Common myeloid progenitor, CD34-positive (primary cell): ENCODE measurements around the gene CARD8.
"Not testable (repeated sequence)": the region's sequence is repeated elsewhere in the genome, so short reads cannot be mapped to it uniquely, and the experiment has no call there.

Source experiments
- CTCF ChIA-PET: fragments of 350-600 bp; sonication (Branson Sonifier 250); formaldehyde crosslinking; loops from one replicate; lab custom pipeline; 2021; ENCODE audit warnings: antibody characterized with exemption; lab: Charles Lee
- POLR2A ChIA-PET: fragments of 350-600 bp; sonication (Branson Sonifier 250); formaldehyde crosslinking; loops from one replicate; lab custom pipeline; 2021; ENCODE audit warnings: antibody characterized with exemption; lab: Charles Lee
- DNase-seq, 3 donors: peaks; one replicate each; pipeline versions ENCODE4 v3.0.0 to v3.0.0-alpha.2; 2013
- H3K27ac ChIP-seq, 2 experiments: 1 replicate in 1 of 2; 2 replicates in 1 of 2; pipeline ENCODE4 v1.7.0; 2013; ENCODE audit warnings: inconsistent platforms in 2 of 2, low read length in 2 of 2, mild to moderate bottlenecking in 2 of 2, low read depth in 1 of 2, moderate library complexity in 1 of 2; ENCODE audit not compliant: severe bottlenecking in 2 of 2, insufficient read depth in 1 of 2, poor library complexity in 1 of 2
- H3K27me3 ChIP-seq, 5 experiments: replicated peaks in 2 of 5; 1 replicate in 3 of 5; 2 replicates in 2 of 5; pipeline versions ENCODE4 v1.6.1 to v1.7.0; 2013; ENCODE audit warnings: low read length in 4 of 5, mild to moderate bottlenecking in 2 of 5, moderate library complexity in 2 of 5, inconsistent platforms in 1 of 5; ENCODE audit not compliant: insufficient read depth in 5 of 5, control insufficient read depth in 4 of 5
- H3K36me3 ChIP-seq, 4 experiments: 1 replicate in 2 of 4; 2 replicates in 2 of 4; pipeline versions ENCODE4 v1.6.1 to v1.7.0; 2013; ENCODE audit warnings: low read length in 3 of 4, control low read depth in 1 of 4, mild to moderate bottlenecking in 1 of 4; ENCODE audit not compliant: control insufficient read depth in 4 of 4, insufficient read depth in 4 of 4
- H3K4me1 ChIP-seq, 4 experiments: 1 replicate in 3 of 4; 2 replicates in 1 of 4; pipeline versions ENCODE4 v1.6.1 to v1.7.1; 2013; ENCODE audit warnings: low read length in 3 of 4, mild to moderate bottlenecking in 3 of 4, control low read depth in 1 of 4, inconsistent platforms in 1 of 4, moderate library complexity in 1 of 4; ENCODE audit not compliant: control insufficient read depth in 4 of 4, insufficient read depth in 4 of 4; ENCODE audit errors: control extremely low read depth in 1 of 4
- H3K4me3 ChIP-seq, 7 experiments: 1 replicate in 4 of 7; 2 replicates in 3 of 7; pipeline versions ENCODE4 v1.5.1 to v1.7.0; 2013; ENCODE audit warnings: mild to moderate bottlenecking in 7 of 7, low read length in 6 of 7, moderate library complexity in 6 of 7, inconsistent platforms in 2 of 7, low read depth in 2 of 7, control low read depth in 1 of 7; ENCODE audit not compliant: insufficient read depth in 4 of 7, control insufficient read depth in 1 of 7; ENCODE audit errors: extremely low read depth in 1 of 7
- H3K9me3 ChIP-seq, 5 experiments: 1 replicate in 4 of 5; 2 replicates in 1 of 5; pipeline versions ENCODE4 v1.6.1 to v1.7.1; 2013; ENCODE audit warnings: low read length in 4 of 5, mild to moderate bottlenecking in 2 of 5, inconsistent platforms in 1 of 5, low read depth in 1 of 5, moderate library complexity in 1 of 5; ENCODE audit not compliant: control insufficient read depth in 4 of 5, insufficient read depth in 2 of 5; ENCODE audit errors: control extremely low read depth in 1 of 5
- WGBS: methylation state at CpG from one replicate; pipeline ENCODE4 v1.1.5; 2013; ENCODE audit not compliant: insufficient coverage; 5-methylcytosine and 5-hydroxymethylcytosine counted together

The CARD8 gene

DNA sequence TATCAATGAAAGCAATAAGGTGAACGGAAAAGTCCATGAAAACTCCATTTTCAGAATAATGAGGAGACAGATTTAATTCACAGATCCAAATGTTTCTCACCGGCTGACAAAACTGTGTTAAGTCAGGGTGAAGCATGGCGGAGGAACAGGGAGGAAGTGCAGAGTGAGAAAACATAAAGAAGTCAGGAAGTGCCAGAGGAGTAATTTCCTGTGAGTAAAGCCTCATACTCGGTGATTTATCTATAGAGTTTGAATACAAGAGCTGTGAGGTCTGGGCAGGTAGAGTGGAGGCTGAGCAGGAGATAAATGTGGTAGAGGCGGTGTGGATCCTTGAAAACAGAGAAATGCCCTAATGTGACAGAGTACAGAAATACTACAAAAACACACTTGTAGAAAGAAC lies 11.4 kb downstream of the CARD8 start:
- Histone ChIP-seq H3K9me3 (no peaks in the 10 kb centered on the region), H3K36me3 (peaks cover 8 to 46% (median 21%) of the 10 kb centered on the region in 4 experiments), H3K27me3 (no peaks in the 10 kb centered on the region), H3K27ac (peak overlapping the region; percentile 19 to 63), H3K4me1 (peaks cover 21 to 44% (median 27%) of the 10 kb centered on the region in 4 experiments), H3K4me3 (peak overlapping the region in 6 of 7 experiments; percentile 23 to 64 (median 46))
- WGBS: 7% methylated on average over 4 of the region's 5 CpGs
- ChIA-PET CTCF (interaction anchor here (1.1 to 1.3 kb wide), 4 partner anchors 10 to 16 kb away, joined by 3 to 5 read pairs (median 4); no protein-coding TSS in a partner anchor), POLR2A (no interaction called here)
- DNase-seq: peak; percentile 40 to 60 (median 52)

DNA sequence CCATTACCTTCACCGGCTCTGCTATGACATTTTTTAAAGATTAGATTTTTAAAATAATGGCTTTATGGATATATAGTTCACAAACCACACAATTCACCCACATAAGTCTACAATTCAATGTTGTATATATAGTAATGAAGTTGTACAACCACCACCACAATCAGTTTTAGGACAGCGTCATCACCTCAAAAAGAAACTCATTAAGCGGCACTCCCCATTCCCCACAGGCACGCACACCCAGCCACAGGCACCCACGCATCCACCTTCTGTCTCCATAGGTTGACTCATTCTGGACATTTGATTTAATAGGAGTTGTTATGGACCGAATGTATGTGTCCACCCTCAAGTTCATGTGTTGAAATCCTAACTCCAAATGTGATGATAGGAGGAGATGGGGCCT lies 13.9 kb downstream of the CARD8 start:
- WGBS: 100% methylated on average over 1 of the region's 6 CpGs
- CTCF ChIA-PET, H3K27me3 ChIP-seq, DNase-seq, H3K4me3 ChIP-seq, H3K9me3 ChIP-seq, POLR2A ChIA-PET, H3K27ac ChIP-seq: not testable (repeated sequence)
- Histone ChIP-seq H3K36me3 (peaks cover 9 to 54% (median 36%) of the 10 kb centered on the region in 4 experiments), H3K4me1 (peaks cover 10 to 27% (median 15%) of the 10 kb centered on the region in 4 experiments)

DNA sequence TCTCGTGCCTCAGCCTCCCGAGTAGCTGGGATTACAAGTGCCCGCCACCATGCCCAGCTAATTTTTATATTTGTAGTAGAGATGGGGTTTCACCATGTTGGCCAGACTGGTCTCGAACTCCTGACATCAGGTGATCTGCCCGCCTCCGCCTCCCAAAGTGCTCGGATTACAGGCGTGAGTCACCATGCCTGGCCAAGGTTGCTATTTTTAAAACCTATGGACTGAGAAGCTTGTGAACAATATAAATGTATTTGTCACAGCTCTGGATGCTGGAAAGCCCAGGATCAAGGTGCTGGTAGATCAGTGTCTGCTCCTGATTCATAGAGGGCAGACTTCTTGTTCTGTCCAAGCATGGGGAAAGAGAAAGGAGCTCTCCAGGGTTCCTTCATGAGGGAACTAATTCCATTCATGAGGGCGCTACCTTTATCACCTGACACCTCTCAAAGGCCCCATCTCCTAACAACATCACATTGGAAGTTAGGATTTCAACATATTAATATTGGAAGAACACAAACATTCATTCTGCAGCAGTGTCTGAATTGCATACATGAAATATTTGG lies 16.1 kb downstream of the CARD8 start:
- ChIA-PET CTCF (interaction anchor here (0.9 to 1.4 kb wide), 5 partner anchors 9 to 45 kb away, joined by 3 to 5 read pairs (median 4); no protein-coding TSS in a partner anchor), POLR2A (no interaction called here)
- no peaks in the 10 kb centered on the region for H3K27me3 ChIP-seq
- no peak overlapping the region for H3K27ac ChIP-seq
- peaks cover 0 to 2% (median 0%) of the 10 kb centered on the region in 5 experiments for H3K9me3 ChIP-seq
- DNase-seq: no peak
- H3K4me1 ChIP-seq: peaks cover 3 to 9% (median 5%) of the 10 kb centered on the region in 4 experiments
- H3K36me3 ChIP-seq: peaks cover 16 to 57% (median 42%) of the 10 kb centered on the region in 4 experiments
- H3K4me3 ChIP-seq: no peak overlapping the region
- 95% methylated on average over 4 of the region's 9 CpGs for WGBS

DNA sequence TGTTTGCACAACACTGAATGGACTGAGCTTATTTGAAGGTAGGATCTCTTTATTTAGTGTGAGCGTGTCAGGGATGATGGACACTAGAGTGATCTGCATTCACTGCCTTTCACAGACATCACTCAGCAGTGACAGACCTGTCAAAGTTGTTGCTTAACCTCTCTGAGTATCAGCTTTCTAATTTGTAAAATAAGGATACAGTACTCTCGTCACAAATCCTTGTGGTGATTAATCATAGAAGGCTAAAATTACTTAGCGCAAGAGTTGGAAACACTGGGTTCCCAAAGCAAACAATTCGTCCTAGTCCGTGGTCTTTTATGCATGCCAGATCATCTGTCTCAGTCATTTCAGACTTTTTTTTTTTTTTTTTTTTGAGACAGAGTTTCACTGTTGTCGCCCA lies 16.6 kb downstream of the CARD8 start:
- H3K4me1 ChIP-seq: peaks cover 0 to 3% (median under 1%) of the 10 kb centered on the region in 4 experiments
- DNase-seq: no peak
- POLR2A ChIA-PET: no interaction called here
- no peak overlapping the region for H3K27ac ChIP-seq
- peaks cover 16 to 62% (median 45%) of the 10 kb centered on the region in 4 experiments for H3K36me3 ChIP-seq
- H3K27me3 ChIP-seq: no peaks in the 10 kb centered on the region
- H3K9me3 ChIP-seq: peaks cover 0 to 2% (median 0%) of the 10 kb centered on the region in 5 experiments
- H3K4me3 ChIP-seq: no peak overlapping the region
- 94% methylated on average over 5 of the region's 6 CpGs for WGBS
- CTCF ChIA-PET: interaction anchor here (0.9 to 1.4 kb wide), 5 partner anchors 8 to 45 kb away, joined by 3 to 5 read pairs (median 4); no protein-coding TSS in a partner anchor

DNA sequence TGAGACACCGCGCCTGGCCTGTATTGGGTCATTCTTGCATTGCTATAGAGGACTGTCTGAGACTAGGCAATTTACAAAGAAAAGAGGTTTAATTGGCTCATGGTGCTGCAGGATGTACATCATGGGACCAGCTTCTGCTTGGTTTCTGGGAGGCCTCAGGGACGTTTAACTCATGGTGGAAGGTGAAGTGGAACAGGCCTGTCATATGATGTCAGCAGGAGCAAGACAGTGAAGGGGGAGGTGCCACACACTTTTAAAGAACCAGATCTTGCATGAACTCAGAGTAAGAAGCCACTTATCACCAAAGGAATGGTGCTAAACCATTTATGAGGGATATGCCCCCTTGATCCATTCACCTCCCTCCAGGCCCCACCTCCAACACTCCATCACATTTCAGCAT lies 18.7 kb downstream of the CARD8 start:
- peaks cover 21 to 75% (median 58%) of the 10 kb centered on the region in 4 experiments for H3K36me3 ChIP-seq
- no peaks in the 10 kb centered on the region for H3K27me3 ChIP-seq
- no peak for DNase-seq
- 85% methylated on average over 3 of the region's 3 CpGs for WGBS
- H3K27ac ChIP-seq: no peak overlapping the region
- CTCF ChIA-PET: no interaction called here
- H3K4me3 ChIP-seq: no peak overlapping the region
- peaks cover 0 to 2% (median 0%) of the 10 kb centered on the region in 5 experiments for H3K9me3 ChIP-seq
- POLR2A ChIA-PET: no interaction called here
- H3K4me1 ChIP-seq: peaks cover 0 to 3% (median 0%) of the 10 kb centered on the region in 4 experiments

DNA sequence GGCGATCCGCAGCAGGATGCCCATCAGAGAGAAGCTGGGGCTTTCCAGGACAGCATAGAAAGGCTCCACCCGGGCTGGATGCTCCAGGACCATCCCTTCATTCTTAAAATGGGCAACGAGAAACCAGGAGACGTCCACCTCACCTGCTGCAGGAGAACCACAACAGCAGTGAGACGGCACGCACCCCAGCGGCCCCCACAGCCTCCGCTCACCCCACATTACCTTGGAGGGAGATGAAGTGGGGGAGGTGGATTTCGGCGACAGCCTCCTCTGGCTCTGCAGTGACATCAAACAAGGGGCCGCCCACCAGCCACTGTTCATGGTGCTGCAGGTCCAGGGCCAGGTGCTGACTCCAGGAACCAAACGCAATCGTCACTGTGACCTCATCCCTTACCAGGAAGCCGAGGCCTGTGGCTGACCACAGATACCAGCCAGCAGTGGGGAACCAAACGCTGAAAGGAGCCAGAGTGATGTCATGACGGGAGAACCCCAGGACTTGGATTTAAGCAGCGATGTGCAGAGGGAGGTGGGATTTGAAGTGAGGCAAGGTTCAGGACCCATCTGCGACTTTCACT lies 25.1 kb downstream of the CARD8 start:
- CTCF ChIA-PET: interaction anchor here (1.0 kb wide), 1 partner anchor 9 kb away, joined by 3 read pairs; no protein-coding TSS in a partner anchor

DNA sequence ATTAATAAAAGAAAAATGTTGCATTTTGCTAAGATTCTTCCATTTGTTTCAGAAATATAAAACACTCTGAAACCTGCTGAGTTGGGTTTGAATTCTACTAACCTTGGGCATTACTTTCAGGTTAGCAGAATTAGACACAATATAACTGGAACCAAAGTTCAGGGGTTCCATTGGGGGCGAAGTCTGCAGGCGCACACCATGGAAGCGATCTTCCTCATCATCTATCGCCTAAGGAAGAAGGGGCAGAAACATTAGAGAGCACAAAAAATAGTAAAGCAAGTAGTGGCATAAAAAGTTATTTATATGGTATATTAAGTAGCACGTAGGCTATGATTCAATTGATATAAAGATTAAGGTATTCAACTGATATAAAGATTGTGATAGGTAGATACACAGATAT lies 34.1 kb downstream of the CARD8 start:
- WGBS: 100% methylated on average over 1 of the region's 5 CpGs
- ChIA-PET CTCF (no interaction called here), POLR2A (no interaction called here)
- no peaks in the 10 kb centered on the region for H3K9me3 ChIP-seq
- peaks cover 20 to 79% (median 41%) of the 10 kb centered on the region in 4 experiments for H3K36me3 ChIP-seq
- H3K27me3 ChIP-seq: no peaks in the 10 kb centered on the region
- no peaks in the 10 kb centered on the region for H3K4me1 ChIP-seq
- DNase-seq: no peak
- H3K4me3 ChIP-seq: no peak overlapping the region
- H3K27ac ChIP-seq: no peak overlapping the region

More for the DNA sequence above, 25.1 kb downstream of the CARD8 start:
- Histone ChIP-seq H3K27ac (no peak overlapping the region), H3K36me3 (peaks cover 30 to 93% (median 71%) of the 10 kb centered on the region in 4 experiments), H3K4me1 (no peaks in the 10 kb centered on the region), H3K9me3 (peaks cover 0 to 2% (median 0%) of the 10 kb centered on the region in 5 experiments), H3K4me3 (no peak overlapping the region), H3K27me3 (no peaks in the 10 kb centered on the region)
- DNase-seq: peak; percentile 38 to 66 (median 62)
- POLR2A ChIA-PET: no interaction called here
- WGBS: 74% methylated on average over 11 of the region's 19 CpGs
